Activated naive CD4-positive, alpha-beta T cell treated with anti-CD3 and anti-CD28 coated beads, Interleukin-2, amount 50 U/mL, for 72 hours (primary cell): Measurements from ENCODE around the gene FBXL19. TPM values are rescaled to one million over a fixed set of nuclear protein-coding genes. Genes with fewer than 3 reads are reported as not detected.
"Not testable (repeated sequence)": the region's sequence is repeated elsewhere in the genome, so short reads cannot be mapped to it uniquely, and the experiment has no call there.

Experiments
- ATAC-seq, 2 donors: fragments of 150-1000 bp; cut with Tn5 transposase; 2 replicates each; pipeline ENCODE4 v1.10.0; 2021; ENCODE audit warnings: mild to moderate bottlenecking in 2 of 2, moderate library complexity in 2 of 2
- DNase-seq, 2 donors: peaks; one replicate each; pipeline ENCODE4 v3.0.0; 2021 to 2022; ENCODE audit warnings: low spot score in 2 of 2
- H3K27ac Mint-ChIP-seq, 2 donors: one replicate each; pipeline ENCODE4 v1.8.0; 2022; ENCODE audit warnings: mild to moderate bottlenecking in 2 of 2, mixed read lengths in 2 of 2
- H3K36me3 Mint-ChIP-seq, 2 donors: one replicate each; pipeline ENCODE4 v1.8.0; 2022; ENCODE audit warnings: mixed read lengths in 2 of 2
- H3K9me3 Mint-ChIP-seq, 2 donors: one replicate each; pipeline ENCODE4 v1.8.0; 2022; ENCODE audit warnings: mixed read lengths in 2 of 2
- total RNA-seq, 2 donors: library from RNA; stranded (reverse); gene quantifications; one replicate each; pipeline ENCODE4 v1.2.3, GENCODE V29; 2022

Gene FBXL19
- total RNA-seq, 2 donors from 2014 or later = 24.4 to 36.4 TPM

DNA sequence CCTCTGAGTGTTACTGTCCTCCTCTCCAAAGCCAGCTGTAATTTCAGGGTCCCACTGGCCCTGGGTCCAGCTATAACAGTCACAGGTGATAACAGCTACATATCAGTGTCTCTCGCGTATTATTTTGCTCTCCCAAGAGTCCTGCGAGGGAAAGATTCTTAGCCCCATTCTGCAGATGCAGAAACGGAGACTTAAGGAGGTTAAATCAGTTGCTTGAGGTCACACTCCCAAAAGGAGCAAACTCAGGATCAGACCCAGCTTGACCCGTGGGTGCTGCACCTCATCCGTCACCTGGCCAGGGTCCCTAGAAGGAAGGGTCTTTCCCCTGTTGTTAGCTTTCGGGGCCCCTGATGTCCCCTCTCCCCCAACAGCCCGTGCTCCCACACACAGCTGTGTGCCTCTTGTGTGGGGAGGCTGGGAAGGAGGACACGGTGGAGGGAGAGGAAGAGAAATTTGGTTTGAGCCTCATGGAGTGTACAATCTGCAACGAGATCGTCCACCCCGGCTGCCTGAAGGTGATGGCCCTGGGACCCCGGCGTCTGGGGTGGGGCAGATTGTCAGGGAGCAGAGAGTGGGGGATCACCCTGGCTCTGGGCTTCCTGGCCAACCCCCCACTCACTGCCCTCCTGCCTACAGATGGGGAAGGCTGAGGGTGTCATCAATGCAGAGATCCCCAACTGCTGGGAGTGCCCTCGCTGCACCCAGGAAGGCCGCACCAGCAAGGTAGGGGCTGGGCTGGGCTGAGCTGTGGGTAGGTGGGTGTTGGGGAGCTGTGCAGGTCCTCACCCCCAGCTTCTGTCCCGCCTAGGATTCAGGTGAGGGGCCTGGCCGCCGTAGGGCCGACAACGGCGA lies 3.8 kb downstream of the FBXL19 start:
- Mint-ChIP-seq H3K27ac (peak overlapping the region in 1 of 2 donors; percentile 48), H3K9me3 (no peaks in the 10 kb centered on the region), H3K36me3 (peaks cover 0 to 5% of the 10 kb centered on the region in 2 donors)
- ATAC-seq = no peak
- DNase-seq = no peak

DNA sequence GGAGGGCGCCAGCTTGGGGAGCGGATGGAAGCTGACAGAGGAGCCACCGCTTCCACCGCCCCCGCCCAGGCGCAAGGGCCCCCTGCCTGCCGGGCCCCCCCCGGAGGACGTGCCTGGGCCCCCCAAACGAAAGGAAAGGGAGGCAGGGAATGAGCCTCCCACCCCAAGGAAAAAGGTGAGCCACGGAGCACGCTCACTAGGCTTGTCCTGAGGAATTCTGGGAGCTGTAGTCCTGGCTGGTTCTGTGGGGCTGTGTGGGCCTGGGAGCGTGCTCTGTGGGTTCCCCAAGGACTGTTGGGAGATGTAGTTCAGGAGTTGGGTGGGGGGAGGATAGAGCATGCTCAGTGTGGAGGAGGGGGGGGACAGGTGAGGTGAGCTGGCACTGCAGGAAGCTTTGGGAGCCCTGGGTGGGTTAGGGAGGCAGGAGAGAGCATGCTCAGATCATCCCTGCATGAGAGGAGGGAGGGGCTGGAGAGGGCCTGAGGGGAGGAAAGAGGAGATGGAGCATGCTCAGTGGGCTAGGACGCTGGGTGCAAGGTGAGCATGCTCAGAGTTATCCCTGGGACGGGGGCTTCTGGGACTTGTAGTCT lies 4.5 kb downstream of the FBXL19 start:
- peaks cover 4 to 9% of the 10 kb centered on the region in 2 donors for H3K36me3 Mint-ChIP-seq
- ATAC-seq = peak in 1 of 2 donors; percentile 18
- H3K9me3 Mint-ChIP-seq = no peaks in the 10 kb centered on the region
- DNase-seq = no peak
- H3K27ac Mint-ChIP-seq = no peak overlapping the region

DNA sequence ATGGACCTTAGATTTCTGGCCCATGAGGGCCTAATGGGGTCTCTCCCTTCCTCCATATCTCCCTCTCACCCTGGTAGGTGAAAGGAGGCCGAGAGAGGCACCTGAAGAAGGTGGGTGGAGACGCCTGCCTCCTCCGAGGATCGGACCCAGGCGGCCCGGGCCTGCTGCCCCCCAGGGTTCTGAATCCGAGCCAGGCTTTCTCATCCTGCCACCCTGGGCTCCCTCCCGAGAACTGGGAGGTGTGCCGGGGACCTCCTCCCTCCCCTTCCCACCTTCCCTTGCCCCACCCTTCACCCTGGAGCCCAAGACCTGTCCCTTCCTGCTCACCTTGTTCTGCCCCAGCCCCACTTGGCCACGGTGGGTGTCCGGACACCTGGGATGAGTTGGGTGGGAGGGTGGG lies 5.0 kb downstream of the FBXL19 start:
- DNase-seq (no peak), ATAC-seq (no peak)
- H3K36me3 Mint-ChIP-seq = peaks cover 4 to 5% of the 10 kb centered on the region in 2 donors
- no peaks in the 10 kb centered on the region for H3K9me3 Mint-ChIP-seq
- no peak overlapping the region for H3K27ac Mint-ChIP-seq

DNA sequence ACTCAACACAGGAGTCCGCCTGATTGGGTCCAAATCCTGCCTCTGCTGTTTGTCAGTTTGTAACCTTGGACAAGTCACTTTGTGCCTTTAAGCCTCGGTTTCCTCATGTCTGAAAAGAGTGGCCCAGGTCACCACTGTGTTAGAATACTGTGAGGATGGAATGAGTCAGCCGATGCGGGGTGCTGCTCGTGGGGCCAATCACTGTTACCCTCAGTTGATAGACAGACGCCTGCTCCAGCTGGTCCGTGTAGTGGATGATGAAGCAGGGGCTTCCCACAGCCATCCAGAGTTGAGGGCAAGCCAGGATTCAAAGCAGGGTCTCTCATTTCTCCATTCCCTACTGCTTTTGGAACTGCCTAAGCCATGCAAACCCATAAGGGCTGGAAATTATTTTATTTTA lies 5.8 kb downstream of the FBXL19 start:
- peaks cover 4 to 5% of the 10 kb centered on the region in 2 donors for H3K36me3 Mint-ChIP-seq
- H3K27ac Mint-ChIP-seq = no peak overlapping the region
- peak in 1 of 2 donors; percentile 47 for ATAC-seq
- H3K9me3 Mint-ChIP-seq = no peaks in the 10 kb centered on the region
- no peak for DNase-seq

DNA sequence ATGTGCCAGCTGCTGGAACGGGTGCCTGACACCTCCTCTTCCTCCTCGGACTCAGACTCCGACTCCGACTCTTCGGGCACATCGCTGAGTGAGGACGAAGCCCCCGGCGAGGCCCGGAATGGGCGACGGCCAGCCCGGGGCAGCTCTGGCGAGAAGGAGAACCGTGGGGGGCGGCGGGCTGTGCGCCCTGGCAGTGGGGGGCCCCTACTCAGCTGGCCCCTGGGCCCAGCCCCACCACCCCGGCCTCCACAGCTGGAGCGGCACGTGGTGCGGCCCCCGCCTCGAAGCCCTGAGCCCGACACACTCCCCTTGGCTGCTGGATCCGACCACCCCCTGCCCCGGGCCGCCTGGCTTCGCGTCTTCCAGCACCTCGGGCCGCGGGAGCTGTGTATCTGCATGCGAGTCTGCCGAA lies 6.8 kb downstream of the FBXL19 start:
- no peak overlapping the region for H3K27ac Mint-ChIP-seq
- peaks cover 4 to 5% of the 10 kb centered on the region in 2 donors for H3K36me3 Mint-ChIP-seq
- ATAC-seq = no peak

DNA sequence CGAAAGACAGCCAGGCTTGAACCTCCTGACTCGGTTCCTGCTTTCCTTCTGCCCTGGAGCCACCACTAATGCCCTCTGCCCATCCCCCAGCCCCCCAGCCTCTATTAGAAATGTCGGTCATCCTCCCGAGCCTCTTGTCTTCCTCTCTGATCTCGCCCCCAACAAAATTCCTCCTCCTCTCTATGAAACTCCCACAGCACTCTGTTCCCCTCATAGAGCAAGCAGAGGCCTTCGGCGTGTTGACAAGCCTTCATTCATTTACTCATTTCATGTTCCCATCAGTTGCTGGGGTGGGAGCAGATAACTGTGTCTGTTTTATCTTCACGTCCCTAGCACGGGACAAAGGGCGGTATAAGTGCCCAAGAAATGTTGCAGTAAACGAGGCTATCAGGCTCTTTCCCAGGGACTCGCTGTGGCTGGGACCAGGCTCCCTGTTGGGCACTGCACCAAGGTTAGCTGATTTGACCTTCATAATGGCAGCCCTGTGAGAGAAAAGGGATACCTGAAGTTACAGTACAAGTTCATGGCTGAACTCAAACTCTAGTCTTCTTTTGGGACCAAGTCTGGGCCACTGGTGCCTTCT lies 7.8 kb downstream of the FBXL19 start:
- H3K27ac Mint-ChIP-seq = no peak overlapping the region

More for the DNA sequence above, 6.8 kb downstream of the FBXL19 start:
- DNase-seq = no peak
- H3K9me3 Mint-ChIP-seq = no peaks in the 10 kb centered on the region

DNA sequence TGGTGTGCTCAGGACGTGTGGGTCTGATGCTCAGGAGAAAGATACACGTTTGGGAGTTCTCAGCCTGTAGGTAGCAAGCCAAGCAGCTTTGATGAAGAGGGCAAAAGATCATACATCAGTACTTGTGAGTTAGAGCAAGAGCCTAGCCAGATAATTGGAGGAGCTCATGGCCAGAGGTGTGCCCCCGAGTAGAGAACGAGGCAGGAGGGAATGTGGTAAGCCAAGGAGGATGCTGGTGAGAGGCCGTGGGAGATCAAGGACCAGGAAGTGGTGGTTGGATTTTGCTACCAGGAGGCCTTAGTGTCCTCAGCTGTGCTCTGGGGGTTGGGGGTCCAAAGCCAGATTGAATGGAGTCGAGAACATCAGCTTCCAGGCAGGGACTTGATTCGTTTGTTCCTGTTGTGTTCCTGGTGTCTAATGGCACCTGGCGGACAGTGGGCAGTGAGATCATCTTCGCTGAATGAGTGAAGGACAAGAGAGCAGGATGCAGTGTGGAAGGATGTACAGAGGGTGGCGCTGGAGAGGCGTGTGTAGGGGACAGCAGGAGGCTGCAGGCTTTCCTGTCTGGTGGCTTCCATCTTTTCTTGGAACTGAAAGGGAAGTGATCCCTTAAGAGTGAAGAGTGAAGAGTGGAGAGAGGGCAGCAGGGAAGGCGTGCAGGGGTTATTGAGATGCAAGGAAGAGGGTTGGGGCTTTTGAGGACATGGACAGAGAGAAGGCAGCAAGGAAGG lies 11.6 kb downstream of the FBXL19 start:
- H3K27ac Mint-ChIP-seq = peak overlapping the region; percentile 12 to 78
- peak; percentile 72 to 78 for ATAC-seq
- DNase-seq = peak in 1 of 2 donors; percentile 56
- H3K36me3 Mint-ChIP-seq = peaks cover 4 to 5% of the 10 kb centered on the region in 2 donors
- H3K9me3 Mint-ChIP-seq = no peaks in the 10 kb centered on the region

More for the DNA sequence above, 7.8 kb downstream of the FBXL19 start:
- DNase-seq = no peak
- no peak for ATAC-seq
- Mint-ChIP-seq H3K36me3 (peaks cover 4 to 5% of the 10 kb centered on the region in 2 donors), H3K9me3 (no peaks in the 10 kb centered on the region)

DNA sequence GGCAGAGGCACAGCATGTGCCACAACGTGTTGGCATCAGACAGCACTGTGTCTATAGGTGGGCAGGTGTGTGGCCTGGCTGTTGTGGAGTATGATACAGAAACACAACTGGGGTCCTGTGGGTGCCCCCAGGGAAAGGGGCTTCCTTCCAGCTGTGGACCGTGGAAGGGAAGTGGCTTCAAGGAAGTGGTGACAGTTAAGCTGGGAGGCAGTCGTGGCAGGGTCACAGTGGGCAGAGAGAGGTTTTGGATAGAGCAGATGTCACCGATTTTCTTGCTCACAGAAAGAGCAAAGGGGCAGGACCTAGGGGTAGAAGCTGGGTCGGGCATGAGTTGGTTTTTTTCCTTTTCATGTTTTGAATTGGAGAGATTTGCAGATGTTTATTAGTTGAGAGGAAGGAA lies 14.3 kb downstream of the FBXL19 start:
- Mint-ChIP-seq H3K27ac (peak overlapping the region; percentile 45 to 57), H3K36me3 (peaks cover 0 to 4% of the 10 kb centered on the region in 2 donors), H3K9me3 (no peaks in the 10 kb centered on the region)
- no peak for DNase-seq
- ATAC-seq = no peak

DNA sequence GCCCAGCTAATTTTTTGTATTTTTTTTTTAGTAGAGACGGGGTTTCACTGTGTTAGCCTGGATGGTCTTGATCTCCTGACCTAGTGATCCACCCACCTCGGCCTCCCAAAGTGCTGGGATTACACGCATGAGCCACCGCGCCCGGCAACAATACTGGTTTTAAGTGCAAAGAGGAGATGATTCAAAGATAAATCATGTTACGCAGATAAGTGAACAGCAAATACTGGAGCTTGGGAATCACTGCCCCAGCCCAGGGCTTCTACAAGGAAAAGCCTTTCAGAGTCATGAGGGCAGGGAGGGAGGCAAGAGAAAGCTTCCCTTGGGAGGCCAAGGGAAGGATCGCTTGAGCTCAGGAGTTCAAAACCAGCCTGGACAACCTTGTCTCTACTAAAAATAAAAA lies 16.2 kb downstream of the FBXL19 start:
- H3K9me3 Mint-ChIP-seq, ATAC-seq, DNase-seq: not testable (repeated sequence)
- peak overlapping the region in 1 of 2 donors; percentile 25 for H3K27ac Mint-ChIP-seq
- peaks cover 5 to 16% of the 10 kb centered on the region in 2 donors for H3K36me3 Mint-ChIP-seq

DNA sequence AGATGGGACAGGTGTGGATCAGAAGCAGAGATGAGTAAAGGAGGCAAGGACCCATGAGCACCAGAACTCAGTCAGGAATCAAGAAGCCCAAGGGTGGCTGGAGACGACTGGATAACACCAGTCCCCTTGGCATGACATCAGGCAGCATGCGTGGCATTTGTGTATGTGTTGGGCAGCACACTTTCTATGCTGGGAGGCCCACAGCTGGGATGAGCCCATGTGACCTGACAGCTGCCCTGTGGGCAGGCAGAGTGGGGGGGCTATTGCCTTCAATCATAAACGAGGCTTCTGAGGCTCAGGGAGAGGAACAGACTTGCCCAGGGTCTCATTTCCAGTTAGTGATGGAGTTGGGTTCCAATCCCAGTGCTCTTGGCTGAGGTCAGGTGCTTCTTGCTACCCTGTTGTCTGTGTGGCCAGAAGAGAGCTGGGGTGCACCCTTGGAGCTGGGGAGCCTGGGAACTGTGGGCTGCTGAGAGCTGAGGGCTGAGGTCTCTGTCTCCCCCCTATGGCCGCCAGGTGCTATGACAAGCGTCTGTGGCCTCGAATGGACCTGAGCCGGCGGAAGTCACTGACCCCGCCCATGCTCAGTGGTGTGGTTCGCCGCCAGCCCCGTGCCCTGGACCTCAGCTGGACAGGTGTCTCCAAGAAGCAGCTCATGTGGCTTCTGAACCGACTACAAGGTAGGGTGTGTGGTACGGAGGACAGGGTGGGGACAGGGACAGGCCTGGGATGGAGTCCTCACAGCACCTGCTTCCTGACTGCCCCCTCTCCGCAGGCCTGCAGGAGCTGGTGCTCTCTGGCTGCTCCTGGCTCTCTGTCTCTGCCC lies 18.4 kb downstream of the FBXL19 start:
- H3K27ac Mint-ChIP-seq = peak overlapping the region in 1 of 2 donors; percentile 77
- peak; percentile 94 to 96 for ATAC-seq
- H3K36me3 Mint-ChIP-seq = peaks cover 6 to 21% of the 10 kb centered on the region in 2 donors
- no peaks in the 10 kb centered on the region for H3K9me3 Mint-ChIP-seq
- DNase-seq = peak; percentile 71 to 82

DNA sequence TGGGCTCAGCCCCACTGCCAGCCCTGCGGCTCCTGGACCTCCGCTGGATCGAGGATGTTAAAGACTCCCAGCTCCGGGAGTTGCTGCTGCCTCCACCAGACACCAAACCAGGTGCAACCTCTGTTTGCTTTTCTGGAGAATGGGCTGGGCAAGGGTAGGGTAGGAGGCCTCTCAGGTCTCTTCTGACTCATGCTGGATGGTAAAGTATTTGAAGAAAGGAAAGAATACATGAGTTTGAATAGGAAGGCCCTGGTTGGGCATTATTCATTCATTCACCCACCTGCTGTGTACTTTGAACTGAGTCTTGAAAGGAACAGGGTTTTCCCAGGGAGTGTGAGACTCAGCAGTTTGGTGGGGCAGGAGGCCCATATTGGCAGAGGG lies 19.0 kb downstream of the FBXL19 start:
- ATAC-seq (peak; percentile 41 to 42), DNase-seq (no peak)
- no peaks in the 10 kb centered on the region for H3K9me3 Mint-ChIP-seq
- peak overlapping the region; percentile 44 to 66 for H3K27ac Mint-ChIP-seq
- peaks cover 6 to 21% of the 10 kb centered on the region in 2 donors for H3K36me3 Mint-ChIP-seq

DNA sequence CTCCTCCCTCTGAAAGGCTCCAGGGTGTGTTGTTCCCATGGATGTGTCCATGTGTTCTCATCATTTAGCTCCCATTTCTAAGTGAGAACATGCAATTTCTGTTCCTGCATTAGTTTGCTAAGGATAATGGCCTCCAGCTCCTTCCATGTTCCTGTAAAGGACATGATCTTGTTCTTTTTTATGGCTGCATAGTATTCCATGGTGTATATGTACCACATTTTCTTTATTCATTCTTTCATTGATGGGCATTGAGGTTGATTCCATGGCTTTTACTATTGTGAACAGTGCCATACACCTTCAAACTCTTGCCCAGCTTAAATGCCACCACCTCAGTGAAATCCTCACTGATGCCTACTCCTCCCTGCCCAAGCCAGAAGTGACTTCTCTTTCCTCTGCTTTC lies 21.0 kb downstream of the FBXL19 start:
- H3K9me3 Mint-ChIP-seq = no peaks in the 10 kb centered on the region

DNA sequence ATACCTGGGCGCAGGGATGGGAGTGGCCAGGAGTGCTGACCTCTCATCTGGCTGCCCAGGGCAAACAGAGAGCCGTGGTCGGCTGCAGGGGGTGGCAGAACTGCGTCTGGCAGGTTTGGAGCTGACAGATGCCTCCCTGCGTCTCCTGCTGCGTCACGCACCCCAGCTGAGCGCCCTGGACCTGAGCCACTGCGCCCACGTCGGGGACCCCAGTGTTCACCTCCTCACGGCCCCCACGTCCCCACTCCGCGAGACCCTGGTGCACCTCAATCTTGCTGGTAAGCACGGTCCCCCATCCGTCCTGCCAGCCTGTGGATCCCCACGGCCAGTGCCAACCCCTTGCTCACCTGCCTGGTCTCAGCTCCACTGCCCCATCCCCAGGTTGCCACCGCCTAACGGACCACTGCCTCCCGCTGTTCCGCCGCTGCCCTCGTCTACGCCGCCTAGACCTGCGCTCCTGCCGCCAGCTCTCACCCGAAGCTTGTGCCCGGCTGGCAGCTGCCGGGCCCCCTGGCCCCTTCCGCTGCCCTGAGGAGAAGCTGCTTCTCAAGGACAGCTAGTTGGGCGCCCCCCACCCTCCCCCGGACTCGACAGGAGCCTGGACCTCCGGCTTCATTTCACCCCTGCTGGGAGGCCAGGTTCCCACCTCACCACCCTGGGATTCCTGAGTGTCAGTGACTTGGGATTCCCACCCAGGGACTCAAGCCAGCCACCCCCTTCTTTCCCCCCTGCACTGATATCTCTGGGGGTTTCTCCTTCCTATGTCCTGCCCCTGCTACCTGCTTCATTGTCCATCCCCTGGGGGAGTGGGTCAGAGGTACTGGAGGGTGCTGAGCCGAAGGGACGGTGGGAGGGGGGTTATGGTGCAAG lies 23.5 kb downstream of the FBXL19 start:
- Mint-ChIP-seq H3K9me3 (no peaks in the 10 kb centered on the region), H3K27ac (peak overlapping the region in 1 of 2 donors; percentile 44), H3K36me3 (peaks cover 6 to 29% of the 10 kb centered on the region in 2 donors)
- ATAC-seq (no peak), DNase-seq (no peak)

More for the DNA sequence above, 21.0 kb downstream of the FBXL19 start:
- Mint-ChIP-seq H3K36me3 (peaks cover 6 to 21% of the 10 kb centered on the region in 2 donors), H3K27ac (no peak overlapping the region)
- ATAC-seq (no peak), DNase-seq (no peak)

DNA sequence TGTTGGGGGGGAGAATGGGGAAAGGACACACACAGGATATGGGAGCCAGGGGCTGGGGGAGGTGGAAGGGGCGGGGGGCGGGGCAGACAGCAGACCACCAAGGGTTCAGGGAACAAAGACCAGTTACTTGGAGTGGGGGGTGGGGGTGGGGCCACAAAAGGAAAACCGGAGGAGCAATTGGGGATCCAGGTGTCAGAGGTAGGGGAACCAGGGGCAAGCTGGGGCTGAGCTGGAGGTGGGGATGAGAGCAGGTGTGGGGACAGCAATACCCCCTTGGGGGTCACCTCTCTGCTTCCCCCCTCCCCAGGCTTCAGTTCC lies 24.1 kb downstream of the FBXL19 start:
- H3K9me3 Mint-ChIP-seq = no peaks in the 10 kb centered on the region
- ATAC-seq (no peak), DNase-seq (no peak)
- no peak overlapping the region for H3K27ac Mint-ChIP-seq
- peaks cover 6 to 27% of the 10 kb centered on the region in 2 donors for H3K36me3 Mint-ChIP-seq
